ENCODE results near the gene CLTCL1.

The CLTCL1 gene

GRCh38 chr22:19244600-19245352 lies 46.7 kb downstream of the CLTCL1 start:
- no peak for DNase-seq (ENCODE audit: low read depth)

GRCh38 chr22:19242699-19243098 lies 48.8 kb downstream of the CLTCL1 start:
- no peak for DNase-seq (ENCODE audit: low read depth)

- no peak for DNase-seq (ENCODE audit: low read depth)
Observed at GRCh38 chr22:19241593-19241906, 50.0 kb downstream of the CLTCL1 start.

GRCh38 chr22:19240813-19241592 lies 50.5 kb downstream of the CLTCL1 start:
- DNase-seq (ENCODE audit: low read depth) = no peak

GRCh38 chr22:19239464-19239863 lies 52.1 kb downstream of the CLTCL1 start:
- DNase-seq (ENCODE audit: low read depth) = no peak

GRCh38 chr22:19238900-19239299 lies 52.6 kb downstream of the CLTCL1 start:
- no peak for DNase-seq (ENCODE audit: low read depth)

- no peak for DNase-seq (ENCODE audit: low read depth)
Observed at GRCh38 chr22:19235874-19236273, 55.6 kb downstream of the CLTCL1 start.

GRCh38 chr22:19234126-19234896 lies 57.2 kb downstream of the CLTCL1 start:
- no peak for DNase-seq (ENCODE audit: low read depth)

GRCh38 chr22:19233189-19233661 lies 58.3 kb downstream of the CLTCL1 start:
- no peak for DNase-seq (ENCODE audit: low read depth)

- no peak for DNase-seq (ENCODE audit: low read depth)
Observed at GRCh38 chr22:19232623-19233022, 58.9 kb downstream of the CLTCL1 start.

GRCh38 chr22:19231986-19232385 lies 59.5 kb downstream of the CLTCL1 start:
- DNase-seq (ENCODE audit: low read depth) = no peak

- no peak for DNase-seq (ENCODE audit: low read depth)
Observed at GRCh38 chr22:19229600-19229999, 61.9 kb downstream of the CLTCL1 start.

- no peak for DNase-seq (ENCODE audit: low read depth)
Observed at GRCh38 chr22:19228179-19228578, 63.3 kb downstream of the CLTCL1 start.

- no peak for DNase-seq (ENCODE audit: low read depth)
Observed at GRCh38 chr22:19226428-19226827, 65.1 kb downstream of the CLTCL1 start.

- DNase-seq (ENCODE audit: low read depth) = no peak
Observed at GRCh38 chr22:19225560-19225959, 66.0 kb downstream of the CLTCL1 start.

GRCh38 chr22:19224985-19225384 lies 66.5 kb downstream of the CLTCL1 start:
- DNase-seq (ENCODE audit: low read depth) = no peak

GRCh38 chr22:19224557-19224956 lies 67.0 kb downstream of the CLTCL1 start:
- no peak for DNase-seq (ENCODE audit: low read depth)

GRCh38 chr22:19223617-19224016 lies 67.9 kb downstream of the CLTCL1 start:
- no peak for DNase-seq (ENCODE audit: low read depth)

- DNase-seq (ENCODE audit: low read depth) = no peak
Observed at GRCh38 chr22:19223110-19223509, 68.4 kb downstream of the CLTCL1 start.

GRCh38 chr22:19222242-19223005 lies 69.1 kb downstream of the CLTCL1 start:
- DNase-seq (ENCODE audit: low read depth) = no peak

GRCh38 chr22:19220867-19221266 lies 70.7 kb downstream of the CLTCL1 start:
- no peak for DNase-seq (ENCODE audit: low read depth)

Measured in activated T-helper 9 cell treated with anti-CD3 and anti-CD28 coated beads, Interleukin-2, amount 50 U/mL, for 16 hours (primary cell).